OCI-LY7 (cell line): ENCODE results near the gene PLAGL1.

Source experiments
- CTCF ChIP-seq: fragments of 200-600 bp; sonication (generic); conservative IDR thresholded peaks from 2 replicates; pipeline ENCODE4 v1.5.1; 2014; ENCODE audit warnings: mild to moderate bottlenecking, antibody characterized with exemption, low read length, moderate library complexity, mixed read lengths
- EZH2phosphoT487 ChIP-seq: fragments of 200-600 bp; sonication (generic); IDR thresholded peaks from 2 replicates; pipeline ENCODE4 v1.6.1; 2018; ENCODE audit warnings: low read depth, borderline replicate concordance, mild to moderate bottlenecking, mixed run types, antibody characterized with exemption, low read length, moderate library complexity, mixed read lengths

DNA sequence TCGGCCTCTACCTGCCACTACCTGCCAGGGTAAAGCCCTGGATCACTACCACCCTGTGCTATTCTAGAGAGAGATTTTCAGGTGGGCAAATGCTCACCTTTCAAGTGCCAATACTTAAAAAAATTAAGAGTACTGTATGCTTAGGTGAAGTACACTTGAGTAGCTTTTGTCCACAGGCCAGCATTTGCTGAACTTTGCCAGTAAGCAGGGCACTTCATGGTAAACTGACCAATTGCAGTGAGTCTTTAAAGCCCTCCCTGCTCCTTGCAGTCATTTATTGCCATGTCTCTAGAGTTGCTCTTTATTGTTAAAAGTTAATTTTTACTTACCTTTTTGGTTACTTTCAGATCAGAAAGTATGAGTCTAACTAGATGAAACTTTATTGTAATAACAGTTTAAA is 58.5 kb downstream of the PLAGL1 start:
- no peak for TF ChIP-seq CTCF
- no peak for TF ChIP-seq EZH2phosphoT487
